ENCODE measurements around the gene SHD.
A peak's percentile ranks its signal among the peaks of the same experiment; 100 is the strongest.

SHD gene

GRCh38 chr19:4301590-4302242, 22.6 kb downstream of the SHD start:
- FAIRE-seq: no peak

- FAIRE-seq: no peak
These were observed 23.2 kb downstream of the SHD start, which contains the start of gene TMIGD2 for GRCh38 chr19:4302243-4302640. Gene TMIGD2 (minus strand): TSS chr19:4302389. CDS start chr19:4302385, 4 bp downstream.

GRCh38 chr19:4303819-4304537, 24.9 kb downstream of the SHD start:
- FAIRE-seq: no peak

GRCh38 chr19:4304538-4305256, 25.6 kb downstream of the SHD start, which contains the start of gene FSD1:
Gene FSD1 (plus strand): TSS chr19:4304598. CDS start chr19:4304747, 149 bp downstream.
- no peak for FAIRE-seq

GRCh38 chr19:4305257-4305612, 26.2 kb downstream of the SHD start:
- FAIRE-seq: no peak

GRCh38 chr19:4305659-4306058, 26.6 kb downstream of the SHD start:
- FAIRE-seq: no peak

- no peak for FAIRE-seq
These were observed 31.4 kb downstream of the SHD start for GRCh38 chr19:4310247-4311121.

GRCh38 chr19:4313847-4314490, 34.9 kb downstream of the SHD start:
- peak; percentile 60 for FAIRE-seq

- FAIRE-seq: no peak
These were observed 37.9 kb downstream of the SHD start for GRCh38 chr19:4316956-4317355.

GRCh38 chr19:4318460-4318859, 39.4 kb downstream of the SHD start:
- no peak for FAIRE-seq

GRCh38 chr19:4319067-4319718, 40.1 kb downstream of the SHD start:
- FAIRE-seq: no peak

- no peak for FAIRE-seq
These were observed 41.4 kb downstream of the SHD start for GRCh38 chr19:4320419-4320818.

- no peak for FAIRE-seq
These were observed 44.0 kb downstream of the SHD start for GRCh38 chr19:4322942-4323665.

- FAIRE-seq: no peak
These were observed 44.6 kb downstream of the SHD start for GRCh38 chr19:4323692-4324091.

- FAIRE-seq: no peak
These were observed 45.2 kb downstream of the SHD start for GRCh38 chr19:4324228-4324627.

GRCh38 chr19:4326215-4326836, 47.3 kb downstream of the SHD start:
- FAIRE-seq: no peak

GRCh38 chr19:4326837-4327251, 47.8 kb downstream of the SHD start:
- FAIRE-seq: no peak

- FAIRE-seq: no peak
These were observed 48.3 kb downstream of the SHD start for GRCh38 chr19:4327252-4327876.

GRCh38 chr19:4327877-4328242, 48.8 kb downstream of the SHD start:
- FAIRE-seq: no peak
